Panc1 (cell line): ENCODE data around the gene PAOX. TPM values are rescaled to one million over a fixed set of nuclear protein-coding genes. Genes with fewer than 3 reads are reported as not detected.

Experiments
- ATAC-seq: fragments of 200-7000 bp; cut with Tn5 transposase; 2 replicates; pipeline ENCODE4 v1.9.1; 2020; ENCODE audit warnings: mild to moderate bottlenecking, moderate library complexity
- BruUV-seq: library from RNA; stranded (reverse); fragments of 400-500 nt; replicated peaks from 2 replicates; lab custom pipeline; 2021; lab: Mats Ljungman, UMichigan
- CTCF ChIA-PET: fragments of 300-600 bp; sonication (Branson Sonifier 250); formaldehyde crosslinking; loops from one replicate; lab custom pipeline; 2022; ENCODE audit warnings: antibody characterized with exemption; lab: Charles Lee
- POLR2A ChIA-PET: fragments of 300-600 bp; sonication (Branson Sonifier 250); formaldehyde crosslinking; loops from one replicate; lab custom pipeline; 2022; ENCODE audit warnings: antibody characterized with exemption; lab: Charles Lee
- DNase-seq: peaks from one replicate; pipeline ENCODE4 v3.0.0-alpha.2; 2010; ENCODE audit warnings: low read depth, low spot score
- H3K27ac ChIP-seq: 2 replicates; pipeline ENCODE4 v1.5.1; 2011; ENCODE audit warnings: mild to moderate bottlenecking, low read length, inconsistent platforms
- H3K27me3 ChIP-seq: fragments of 200-500 bp; sonication (Bioruptor generic); 2 replicates; pipeline ENCODE4 v1.6.0; 2014; ENCODE audit warnings: low read length, inconsistent platforms; ENCODE audit not compliant: control insufficient read depth, insufficient read depth
- H3K36me3 ChIP-seq: fragments of 200-500 bp; sonication (Bioruptor generic); 2 replicates; pipeline ENCODE4 v1.5.1; 2014; ENCODE audit warnings: inconsistent platforms, mild to moderate bottlenecking, low read length, moderate library complexity; ENCODE audit not compliant: control insufficient read depth, insufficient read depth
- H3K4me1 ChIP-seq: 2 replicates; pipeline ENCODE4 v1.5.1; 2011; ENCODE audit warnings: inconsistent platforms, mild to moderate bottlenecking, low read length, moderate library complexity; ENCODE audit not compliant: control insufficient read depth, insufficient read depth
- H3K4me3 ChIP-seq, 2 experiments: 2 replicates each; pipeline ENCODE4 v1.5.1; 2011 to 2012; ENCODE audit warnings: low read depth in 2 of 2, low read length in 2 of 2, mild to moderate bottlenecking in 2 of 2, inconsistent platforms in 1 of 2, moderate library complexity in 1 of 2
- H3K9me3 ChIP-seq: fragments of 200-500 bp; sonication (Bioruptor generic); 2 replicates; pipeline ENCODE4 v1.5.1; 2014; ENCODE audit warnings: low read depth, mild to moderate bottlenecking, inconsistent platforms, low read length, moderate library complexity; ENCODE audit not compliant: control insufficient read depth, insufficient read depth
- CTCF ChIP-seq: fragments of 450-650 bp; IDR thresholded peaks from 2 replicates; pipeline ENCODE4 v1.5.1; 2017; ENCODE audit warnings: mild to moderate bottlenecking
- POLR2AphosphoS5 ChIP-seq: IDR thresholded peaks from 2 replicates; pipeline ENCODE4 v1.6.1; 2012; ENCODE audit warnings: mild to moderate bottlenecking, low read depth, low read length, moderate library complexity
- REST ChIP-seq, 2 experiments: IDR thresholded peaks; 2 replicates each; pipeline ENCODE4 v1.6.1; 2011 to 2012; ENCODE audit warnings: low read depth in 2 of 2, control low read depth in 1 of 2, low read length in 1 of 2, mild to moderate bottlenecking in 1 of 2, moderate library complexity in 1 of 2; ENCODE audit not compliant: insufficient read depth in 1 of 2
- SIN3A ChIP-seq: IDR thresholded peaks from 2 replicates; pipeline ENCODE4 v1.6.1; 2012; ENCODE audit warnings: low read depth, mild to moderate bottlenecking, low read length, moderate library complexity, borderline replicate concordance; ENCODE audit not compliant: insufficient read depth
- TCF7L2 ChIP-seq: IDR thresholded peaks from 2 replicates; pipeline ENCODE4 v1.6.1; 2011; ENCODE audit warnings: mild to moderate bottlenecking, low read depth, low read length, inconsistent platforms
- in situ Hi-C: cut with HindIII; loops from 2 replicates; pipeline ENCODE4 v1.10.0; 2016; ENCODE audit warnings: low sequenced_read_pairs, low pct_unique_long_range_greater_than_20kb
- intact Hi-C: fragments of 100-400 bp; cut with micrococcal nuclease; formaldehyde crosslinking; loops from one replicate; pipeline ENCODE4 v1.10.0; 2022; ENCODE audit not compliant: unreplicated experiment
- total RNA-seq: library from RNA; stranded (reverse); gene quantifications from one replicate; pipeline ENCODE4 v1.2.1, GENCODE V29; 2021; ENCODE audit not compliant: unreplicated experiment

The PAOX gene
- total RNA-seq, 1 experiment from 2014 or later = 9.3 TPM

- no peak for DNase-seq
- no TSS peak for BruUV-seq
- Histone ChIP-seq H3K36me3 (no peaks in the 10 kb centered on the region), H3K27me3 (peaks cover 7% of the 10 kb centered on the region), H3K4me1 (no peaks in the 10 kb centered on the region), H3K4me3 (no peak overlapping the region), H3K9me3 (no peaks in the 10 kb centered on the region), H3K27ac (no peak overlapping the region)
- intact Hi-C loops = no loop called here
- ATAC-seq = no peak
- no peak for TF ChIP-seq POLR2AphosphoS5
- no peak for TF ChIP-seq SIN3A
- TF ChIP-seq REST (IDR thresholded peaks at IDR 0.05; ENCODE audit: insufficient read depth in 1 of 2, low read depth in 2 of 2, low read length in 1 of 2) = no peak
- no peak for TF ChIP-seq TCF7L2
- TF ChIP-seq CTCF = no peak
- ChIA-PET POLR2A (no interaction called here), CTCF (no interaction called here)
- in situ Hi-C loops = no loop called here
Observed at GRCh38 chr10:133341983-133342382, 37.1 kb upstream of the PAOX start.

GRCh38 chr10:133342942-133343341 lies 36.1 kb upstream of the PAOX start:
- ATAC-seq (no peak), DNase-seq (no peak)
- ChIA-PET POLR2A (no interaction called here), CTCF (interaction anchor here (1.1 kb wide), 1 partner anchor 13 kb away, joined by 7 read pairs; no protein-coding TSS in a partner anchor)
- no TSS peak for BruUV-seq
- no peaks in the 10 kb centered on the region for H3K36me3 ChIP-seq
- H3K9me3 ChIP-seq = no peaks in the 10 kb centered on the region
- in situ Hi-C loops (no loop called here), intact Hi-C loops (no loop called here)
- H3K27ac ChIP-seq = no peak overlapping the region
- H3K27me3 ChIP-seq = no peaks in the 10 kb centered on the region
- TF ChIP-seq SIN3A (no peak), POLR2AphosphoS5 (no peak), REST (IDR thresholded peaks at IDR 0.05; ENCODE audit: insufficient read depth in 1 of 2, low read depth in 2 of 2, low read length in 1 of 2) (no peak), TCF7L2 (no peak), CTCF (no peak)
- H3K4me3 ChIP-seq = no peak overlapping the region
- no peaks in the 10 kb centered on the region for H3K4me1 ChIP-seq
